ENCODE measurements around the gene ARHGAP26. TPM values are rescaled to one million over a fixed set of nuclear protein-coding genes. Genes with fewer than 3 reads are reported as not detected.

Gene ARHGAP26
- total and polyA plus RNA-seq, 9 donors: 1.9 to 47.1 (median 12.0) TPM

GRCh38 chr5:143019614-143020515 lies 249.7 kb downstream of the ARHGAP26 start:
- Histone ChIP-seq H3K27ac (no peak overlapping the region), H3K4me3 (no peak overlapping the region), H3K4me1 (ENCODE audit: insufficient read depth) (peaks cover 5% of the 10 kb centered on the region), H3K9me3 (no peaks in the 10 kb centered on the region), H3K27me3 (no peaks in the 10 kb centered on the region), H3K36me3 (no peaks in the 10 kb centered on the region)
- WGBS, 3 donors: 86 to 89% (median 87%) methylated on average over 7 of the region's 7 CpGs
- no peak for DNase-seq
- intact Hi-C loops (cut with DNase I): loop anchor here in 1 of 4 donors (5.0 kb wide), 1 partner anchor 382 kb away; the partner anchor contains the start of gene NR3C1
- TF ChIP-seq CTCF (IDR thresholded peaks at IDR 0.05): no peak
- TF ChIP-seq POLR2A (IDR thresholded peaks at IDR 0.05): no peak
- TF ChIP-seq EP300 (IDR thresholded peaks at IDR 0.05): no peak

- no peak overlapping the region for H3K27ac ChIP-seq
- intact Hi-C loops (cut with DNase I): loop anchor here in 1 of 4 donors (5.0 kb wide), 1 partner anchor 381 kb away; the partner anchor contains the start of gene NR3C1
- no peaks in the 10 kb centered on the region for H3K36me3 ChIP-seq
- 94 to 98% (median 94%) methylated on average over 2 of the region's 2 CpGs for WGBS, 3 donors
- H3K4me3 ChIP-seq: no peak overlapping the region
- H3K9me3 ChIP-seq: no peaks in the 10 kb centered on the region
- peaks cover 5% of the 10 kb centered on the region for H3K4me1 ChIP-seq (ENCODE audit: insufficient read depth)
- no peak for DNase-seq
- H3K27me3 ChIP-seq: no peaks in the 10 kb centered on the region
- TF ChIP-seq EP300 (IDR thresholded peaks at IDR 0.05) (no peak), CTCF (IDR thresholded peaks at IDR 0.05) (no peak), POLR2A (IDR thresholded peaks at IDR 0.05) (no peak)
These were observed 251.4 kb downstream of the ARHGAP26 start for GRCh38 chr5:143021595-143021994.

- no peaks in the 10 kb centered on the region for H3K9me3 ChIP-seq
- H3K4me3 ChIP-seq: no peak overlapping the region
- no peaks in the 10 kb centered on the region for H3K27me3 ChIP-seq
- no peak for TF ChIP-seq EP300 (IDR thresholded peaks at IDR 0.05)
- no peak for TF ChIP-seq CTCF (IDR thresholded peaks at IDR 0.05)
- no peaks in the 10 kb centered on the region for H3K36me3 ChIP-seq
- DNase-seq: peak in 4 of 5 donors; percentile 10 to 42 (median 24)
- 34 to 38% (median 37%) methylated on average over 10 of the region's 10 CpGs for WGBS, 3 donors
- no peak overlapping the region for H3K27ac ChIP-seq
- intact Hi-C loops (cut with DNase I): loop anchor here in 1 of 4 donors (5.0 kb wide), 1 partner anchor 379 kb away; the partner anchor contains the start of gene NR3C1
- peaks cover 5% of the 10 kb centered on the region for H3K4me1 ChIP-seq (ENCODE audit: insufficient read depth)
These were observed 253.4 kb downstream of the ARHGAP26 start for GRCh38 chr5:143023411-143024096.

GRCh38 chr5:143024228-143024920 lies 254.2 kb downstream of the ARHGAP26 start:
- Histone ChIP-seq H3K9me3 (no peaks in the 10 kb centered on the region), H3K27me3 (no peaks in the 10 kb centered on the region), H3K4me1 (ENCODE audit: insufficient read depth) (peaks cover 5% of the 10 kb centered on the region), H3K36me3 (no peaks in the 10 kb centered on the region), H3K27ac (no peak overlapping the region), H3K4me3 (no peak overlapping the region)
- DNase-seq: no peak
- intact Hi-C loops (cut with DNase I): loop anchor here in 1 of 4 donors (5.0 kb wide), 1 partner anchor 378 kb away; the partner anchor contains the start of gene NR3C1
- WGBS, 3 donors: 76 to 81% (median 80%) methylated on average over 5 of the region's 5 CpGs
- TF ChIP-seq POLR2A (IDR thresholded peaks at IDR 0.05): no peak
- no peak for TF ChIP-seq CTCF (IDR thresholded peaks at IDR 0.05)
- TF ChIP-seq EP300 (IDR thresholded peaks at IDR 0.05): no peak
